ENCODE measurements around the gene BRPF1. TPM values are rescaled to one million over a fixed set of nuclear protein-coding genes. Genes with fewer than 3 reads are reported as not detected.
"Not testable (repeated sequence)": the region's sequence is repeated elsewhere in the genome, so short reads cannot be mapped to it uniquely, and the experiment has no call there.

Gene BRPF1
- total RNA-seq, 2 donors from 2014 or later, result 14.0 to 15.9 TPM

DNA sequence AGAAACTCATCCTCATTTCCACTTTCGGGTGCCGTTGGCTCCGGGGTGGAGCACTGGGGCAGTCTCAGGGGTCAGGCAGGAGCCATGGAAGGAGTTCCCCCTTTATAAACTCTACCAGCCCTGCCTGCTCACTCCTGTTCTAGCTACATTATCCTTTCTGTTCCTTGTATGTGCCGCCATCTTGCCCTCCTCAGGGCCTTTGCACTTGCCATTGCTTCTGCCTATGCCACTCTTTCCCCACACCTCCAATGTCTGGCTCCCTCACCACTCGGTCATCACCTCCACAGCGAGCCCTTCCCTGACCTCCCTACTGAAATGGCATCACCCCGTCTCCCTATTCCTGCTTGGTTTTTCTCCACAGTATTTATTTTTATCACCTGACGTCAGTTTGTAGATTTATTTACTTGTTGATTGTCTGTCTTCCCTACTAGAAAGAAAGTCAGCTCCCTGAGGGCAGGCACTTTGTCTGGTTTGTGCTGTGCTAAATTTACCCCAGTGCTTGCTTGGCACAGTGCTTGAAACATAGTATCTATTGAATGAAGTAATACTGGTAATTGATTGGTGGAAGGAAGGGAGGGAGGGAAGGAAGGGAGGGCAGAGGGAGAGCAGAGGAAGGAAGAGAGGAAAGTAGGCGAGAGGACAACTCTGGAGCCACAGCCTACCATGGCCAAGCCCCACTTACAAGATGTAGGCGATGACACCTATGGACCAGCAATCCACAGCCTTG is 29.4 kb downstream of the BRPF1 start:
- ATAC-seq (no peak), DNase-seq (no peak)
- intact Hi-C loops (cut with DNase I, micrococcal nuclease), result no loop called here

DNA sequence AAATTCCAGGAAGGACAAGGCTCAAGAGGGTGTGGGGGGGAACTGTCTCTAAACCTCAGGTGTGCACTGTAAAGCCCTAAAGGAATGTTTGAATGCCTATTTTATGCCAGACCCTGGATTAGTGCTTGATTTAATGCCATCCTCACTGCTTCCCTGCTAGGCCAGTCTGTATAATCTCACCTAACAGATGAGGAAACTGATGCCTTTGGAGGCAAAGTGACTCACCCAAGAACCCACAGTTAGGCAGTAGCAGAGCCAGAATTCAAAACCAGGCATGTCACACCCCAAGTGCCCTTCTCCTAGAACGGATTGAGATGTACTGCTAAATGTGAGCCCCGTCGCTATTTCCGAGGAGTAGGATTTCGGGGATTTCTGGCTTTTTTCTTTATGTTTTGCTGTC is 30.4 kb downstream of the BRPF1 start:
- DNase-seq (no peak), ATAC-seq (no peak)
- intact Hi-C loops (cut with DNase I, micrococcal nuclease), result no loop called here

DNA sequence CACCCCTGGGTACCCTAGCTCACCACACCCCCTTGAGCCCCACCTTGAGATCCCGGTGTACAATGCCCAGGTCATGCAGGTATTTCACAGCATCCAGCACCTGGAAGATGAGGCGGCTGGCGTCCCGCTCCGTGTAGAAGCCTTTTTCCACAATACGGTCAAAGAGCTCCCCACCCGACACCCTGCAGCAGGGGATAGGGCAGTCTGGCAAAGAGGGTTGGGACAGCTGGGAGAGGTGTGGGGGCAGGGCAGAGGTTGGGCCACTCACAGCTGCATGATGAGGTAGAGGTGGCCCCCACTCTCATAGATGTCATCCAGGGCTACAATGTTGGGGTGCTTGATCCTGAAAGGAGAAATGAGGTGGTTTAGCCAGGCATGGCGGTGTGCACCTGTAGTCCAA is 31.3 kb downstream of the BRPF1 start:
- no peak for DNase-seq
- intact Hi-C loops (cut with DNase I, micrococcal nuclease), result no loop called here
- no peak for ATAC-seq

DNA sequence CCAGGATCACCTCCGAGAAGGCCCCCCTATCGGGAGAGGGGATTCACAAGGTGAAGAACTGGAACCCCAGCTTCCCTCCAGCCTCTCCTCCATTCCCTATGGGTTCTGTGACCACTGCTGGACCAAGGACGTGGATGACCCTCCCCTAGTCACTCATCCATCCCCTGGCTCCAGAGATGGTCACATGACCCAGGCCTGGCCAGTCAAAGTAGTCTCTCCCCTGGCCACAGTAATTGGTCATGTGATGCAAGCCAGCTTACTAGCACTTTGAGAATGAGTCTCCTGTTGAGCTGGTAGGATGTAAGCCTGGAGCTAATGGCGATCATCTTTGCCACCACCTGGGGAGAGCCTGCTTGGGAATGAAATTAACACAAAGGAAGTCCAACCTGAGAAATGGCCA is 34.3 kb downstream of the BRPF1 start:
- no peak for ATAC-seq
- DNase-seq, result no peak
- intact Hi-C loops (cut with DNase I, micrococcal nuclease), result no loop called here

DNA sequence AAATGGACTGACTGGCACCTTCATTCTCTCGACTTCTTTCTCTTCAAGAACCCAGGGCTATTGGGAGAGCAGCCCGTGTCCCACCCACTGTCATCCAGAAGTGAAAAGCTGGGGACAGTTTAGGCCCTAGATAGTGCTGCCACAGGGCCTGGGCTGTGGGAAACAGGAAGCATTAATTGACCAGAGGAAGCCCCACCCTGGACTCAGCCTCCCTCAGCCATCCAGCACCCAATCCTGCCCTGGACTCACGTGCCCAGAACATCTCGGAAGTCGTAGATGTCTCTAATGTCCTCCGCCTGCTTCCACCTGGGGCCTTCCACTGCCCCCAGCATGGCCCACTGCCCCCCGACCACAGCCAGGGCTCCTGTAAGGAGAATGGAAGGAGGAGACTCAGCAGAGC is 35.9 kb downstream of the BRPF1 start:
- DNase-seq (no peak), ATAC-seq (no peak)
- intact Hi-C loops (cut with DNase I, micrococcal nuclease), result no loop called here

DNA sequence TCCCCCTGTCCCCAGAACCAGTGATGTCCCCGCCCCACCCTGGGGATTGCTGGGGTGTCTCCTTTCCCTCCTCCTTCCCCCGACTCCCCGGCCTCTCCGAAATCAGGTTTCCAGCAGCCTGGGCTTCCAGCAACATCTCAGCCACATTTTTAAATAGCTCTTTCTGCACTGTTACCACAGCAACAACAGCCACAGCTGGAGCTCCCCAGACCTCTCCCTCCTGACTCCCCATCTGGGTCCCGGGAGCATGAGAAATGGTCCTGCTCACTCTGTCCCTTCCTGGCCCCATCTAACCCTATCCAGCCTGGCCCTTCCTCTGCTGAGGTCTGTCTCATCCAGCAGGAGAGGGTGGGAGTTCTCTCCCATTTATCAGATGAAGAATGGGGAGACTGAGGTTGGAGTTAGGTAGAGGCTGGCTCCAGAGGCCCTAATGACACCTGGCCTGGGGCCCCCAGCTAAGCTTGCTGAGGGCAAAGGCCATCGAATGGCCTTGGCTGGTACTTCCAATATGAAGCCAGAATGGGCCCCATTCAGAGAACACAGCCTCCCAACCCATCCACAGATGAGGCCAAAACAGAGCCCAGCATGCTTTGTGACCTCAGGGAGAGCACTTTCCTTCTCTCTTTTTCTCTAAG is 36.7 kb downstream of the BRPF1 start:
- DNase-seq (no peak), ATAC-seq (no peak)
- intact Hi-C loops (cut with DNase I, micrococcal nuclease), result no loop called here

DNA sequence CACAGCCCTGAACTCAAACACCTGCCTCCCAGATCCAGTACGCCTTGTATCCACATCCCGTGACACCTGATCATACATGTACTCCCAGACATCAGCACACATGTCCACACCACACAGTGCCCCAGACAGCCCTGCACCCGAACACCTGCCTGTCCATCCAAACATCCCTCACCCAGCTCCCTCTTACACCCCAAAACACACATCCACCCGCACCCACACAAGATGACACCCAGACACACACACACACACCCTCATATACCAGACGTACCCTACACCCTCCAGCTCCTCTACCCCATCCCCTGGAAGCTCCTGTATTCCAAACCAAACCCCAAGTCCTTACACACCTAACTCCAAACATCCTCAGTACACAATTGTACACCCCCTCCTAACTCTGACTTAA is 37.5 kb downstream of the BRPF1 start:
- intact Hi-C loops (cut with DNase I, micrococcal nuclease), result no loop called here
- no peak for DNase-seq
- ATAC-seq, result no peak

DNA sequence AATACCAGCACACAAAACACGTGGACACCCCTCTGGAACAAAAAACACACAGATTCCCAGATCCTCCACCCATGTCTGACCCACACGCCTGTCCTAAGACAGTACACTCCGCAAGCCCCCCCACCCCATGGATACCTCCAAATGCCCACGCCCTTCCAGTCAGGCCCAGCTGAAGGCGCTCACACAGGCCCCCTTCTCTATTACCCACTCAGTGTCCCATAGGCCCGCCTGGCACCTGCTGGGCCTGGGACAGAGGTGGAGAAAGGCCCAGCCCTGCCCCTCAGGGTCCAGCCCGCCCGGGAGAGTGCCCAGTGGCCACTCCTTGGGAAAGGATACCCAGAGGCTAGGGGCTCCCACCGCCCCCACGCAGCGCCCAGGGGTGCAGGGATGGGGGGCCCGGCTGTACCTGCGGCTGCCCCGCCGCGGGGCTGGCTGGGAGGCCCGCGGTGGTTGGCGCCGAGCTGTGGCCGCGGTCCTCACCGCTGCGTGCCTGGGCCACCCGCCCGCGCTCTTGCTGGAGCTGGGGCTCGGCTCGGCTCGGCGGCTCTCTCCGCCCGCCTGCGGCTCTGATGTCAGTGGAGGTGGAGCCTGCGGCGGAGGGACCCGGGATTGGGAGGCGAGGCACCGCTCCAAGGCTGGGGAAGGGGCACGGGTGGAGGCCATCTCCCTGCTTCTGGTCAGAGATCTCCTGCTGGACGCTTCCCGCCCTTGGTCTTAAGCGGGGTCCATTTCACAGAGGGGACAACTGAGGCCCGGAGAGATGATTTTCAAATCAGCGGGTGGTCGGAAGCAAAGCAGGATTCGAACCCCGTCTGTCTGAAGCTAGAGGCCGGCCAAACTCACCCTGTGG is 38.1 kb downstream of the BRPF1 start, which contains the start of gene CAMK1:
Gene CAMK1 (minus strand): TSS at position 522 of the 850 bp plus-strand sequence. CDS start 2,198 bp downstream, outside the sequence.
- intact Hi-C loops (cut with DNase I, micrococcal nuclease), result no loop called here
- DNase-seq, result peak; percentile 77 to 87
- ATAC-seq, result peak; percentile 93

DNA sequence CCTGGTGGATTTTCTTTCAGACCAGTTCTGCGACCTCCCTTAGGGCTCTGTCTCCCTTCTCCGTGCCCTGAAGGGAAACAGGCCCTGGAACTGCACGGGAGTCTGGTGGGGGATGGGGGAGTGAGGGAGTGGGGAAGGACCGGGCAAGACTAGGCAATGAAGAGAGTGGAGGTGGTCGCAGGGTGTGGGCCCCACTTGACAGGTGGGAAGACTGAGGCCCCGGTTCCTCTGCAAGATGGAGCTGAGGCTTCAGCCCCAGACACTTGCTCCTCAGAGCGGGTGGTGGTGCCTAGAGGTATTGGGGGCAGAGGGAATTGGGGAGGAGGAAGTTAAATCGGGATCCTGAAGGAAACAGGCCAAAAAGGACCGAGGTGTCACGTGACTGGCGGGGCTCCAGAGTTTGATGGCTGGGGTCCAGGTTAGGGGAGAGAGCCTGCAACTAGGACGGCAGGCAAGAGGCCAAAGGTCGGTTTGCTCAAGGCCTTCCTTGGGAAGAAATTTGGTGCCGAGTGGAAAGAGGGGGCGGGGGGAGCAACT is 38.8 kb downstream of the BRPF1 start:
- DNase-seq (peak; percentile 85 to 86), ATAC-seq (peak; percentile 37)
- intact Hi-C loops (cut with DNase I, micrococcal nuclease), result no loop called here

DNA sequence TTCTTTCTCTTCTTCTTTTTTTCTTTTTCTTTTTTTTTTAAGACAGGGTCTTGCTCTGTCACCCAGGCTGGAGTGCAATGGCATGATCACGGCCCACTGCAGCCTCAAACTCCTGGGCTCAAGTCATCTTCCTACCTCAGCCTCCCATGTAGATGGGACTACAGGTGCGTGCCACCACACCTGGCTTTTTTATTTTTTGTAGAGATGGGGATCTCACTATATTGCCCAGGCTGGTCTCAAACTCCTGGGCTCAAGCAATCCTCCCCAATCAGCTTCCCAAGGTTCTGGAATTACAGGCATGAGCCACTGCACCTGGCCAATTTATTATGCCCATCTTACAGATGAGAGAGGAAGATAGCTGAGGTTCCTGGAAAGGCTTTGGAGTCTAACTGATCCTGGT is 39.5 kb downstream of the BRPF1 start:
- DNase-seq; ATAC-seq; intact Hi-C loops (cut with DNase I, micrococcal nuclease): not testable (repeated sequence)

DNA sequence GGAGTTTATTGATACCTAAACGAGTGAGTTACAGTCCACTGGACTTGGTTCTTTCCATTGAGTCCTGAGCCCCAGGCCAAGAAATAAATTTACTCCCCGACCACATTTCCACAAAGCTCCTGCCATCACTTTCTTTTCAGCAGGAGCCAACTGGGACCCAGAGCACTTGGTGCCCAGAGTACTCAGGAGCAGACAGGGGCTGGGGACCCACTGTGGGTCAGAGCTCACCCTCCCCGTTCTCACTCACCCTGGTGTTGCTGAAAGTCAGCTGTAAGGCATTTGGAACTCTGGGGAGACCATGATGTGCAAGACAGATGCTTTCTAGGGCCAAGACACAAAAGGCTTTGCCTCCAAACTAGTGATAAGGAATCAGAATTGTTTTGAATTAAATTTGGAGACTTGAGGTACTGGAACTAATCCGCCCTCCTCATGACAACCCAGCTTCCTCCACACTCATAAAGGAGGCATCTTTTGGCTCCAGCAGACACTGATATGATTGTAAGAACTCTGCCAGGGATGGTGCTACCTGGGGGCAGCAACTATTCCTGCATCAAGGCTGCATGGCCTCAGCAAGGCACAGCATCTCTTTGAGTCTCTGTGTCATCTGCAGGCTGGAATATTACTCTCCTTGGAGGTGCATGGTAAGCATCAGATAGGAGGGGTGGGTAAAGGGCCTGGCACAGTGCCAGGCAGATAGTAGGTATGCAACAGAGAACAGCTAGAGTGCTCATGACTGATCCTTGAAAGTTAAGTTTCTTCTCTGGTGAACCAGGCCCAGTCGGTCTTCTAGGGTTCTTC is 45.6 kb downstream of the BRPF1 start:
- intact Hi-C loops (cut with DNase I, micrococcal nuclease), result no loop called here
- no peak for ATAC-seq
- DNase-seq, result no peak

DNA sequence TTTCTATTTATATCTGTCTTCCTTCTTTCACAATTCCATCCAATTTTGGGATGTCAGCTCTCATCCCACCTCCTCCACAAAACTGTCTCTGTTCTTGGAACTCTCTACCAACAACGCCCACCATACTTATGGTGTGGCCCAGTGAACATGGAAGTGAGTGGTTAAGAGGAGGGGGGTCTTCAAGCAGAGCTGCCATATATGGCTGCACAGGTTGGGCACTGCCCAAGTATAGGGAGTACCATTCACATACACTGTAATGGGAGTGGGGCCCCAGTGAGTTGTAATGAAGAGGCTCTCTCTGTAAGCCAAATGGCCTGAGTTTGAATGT is 46.1 kb downstream of the BRPF1 start:
- ATAC-seq (no peak), DNase-seq (no peak)
- intact Hi-C loops (cut with DNase I, micrococcal nuclease), result no loop called here

DNA sequence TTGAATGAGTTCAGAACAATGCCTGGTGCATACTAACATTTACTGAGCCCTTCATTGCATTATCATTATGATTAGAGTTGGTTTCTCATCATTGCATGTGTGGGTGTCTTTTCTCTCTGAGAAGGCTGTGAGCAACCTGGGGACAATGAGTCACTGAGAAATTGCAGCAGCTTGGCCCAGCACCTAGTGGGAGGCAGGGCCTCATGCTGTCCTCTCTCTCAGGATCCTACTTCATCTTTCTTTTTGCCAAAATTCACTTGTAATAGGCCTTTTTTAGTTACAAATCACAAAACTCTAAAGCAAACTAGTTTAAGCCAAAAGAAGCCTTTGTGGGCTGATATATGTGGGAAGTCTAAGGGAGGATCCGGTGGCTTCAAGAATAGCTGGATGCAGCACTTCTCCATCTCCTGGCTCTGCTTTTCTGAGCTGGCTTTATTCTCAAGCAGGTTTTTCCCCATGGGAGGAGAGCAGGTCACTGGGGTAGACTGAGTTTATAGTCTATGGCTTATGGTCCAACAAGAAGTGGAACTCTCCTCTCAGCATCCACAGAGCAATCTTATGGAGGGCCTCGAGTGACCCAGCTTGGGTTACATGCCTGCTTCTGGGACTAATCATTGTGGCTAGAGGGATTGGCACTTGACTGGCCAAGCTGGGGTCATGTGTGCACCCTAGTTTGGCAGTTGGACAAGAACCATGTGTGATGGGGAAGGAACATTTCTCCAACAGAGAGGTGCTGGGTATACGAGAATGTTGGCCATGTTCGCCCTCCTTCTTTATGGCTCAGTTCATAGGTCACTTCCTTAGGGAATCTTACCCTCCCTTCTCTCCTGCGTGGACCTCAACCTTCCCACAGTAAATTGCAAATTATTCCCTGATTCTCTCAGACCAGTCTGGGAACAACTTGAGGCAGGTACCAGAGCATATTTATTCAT is 46.9 kb downstream of the BRPF1 start:
- intact Hi-C loops (cut with DNase I, micrococcal nuclease), result no loop called here
- DNase-seq (no peak), ATAC-seq (peak; percentile 84)

DNA sequence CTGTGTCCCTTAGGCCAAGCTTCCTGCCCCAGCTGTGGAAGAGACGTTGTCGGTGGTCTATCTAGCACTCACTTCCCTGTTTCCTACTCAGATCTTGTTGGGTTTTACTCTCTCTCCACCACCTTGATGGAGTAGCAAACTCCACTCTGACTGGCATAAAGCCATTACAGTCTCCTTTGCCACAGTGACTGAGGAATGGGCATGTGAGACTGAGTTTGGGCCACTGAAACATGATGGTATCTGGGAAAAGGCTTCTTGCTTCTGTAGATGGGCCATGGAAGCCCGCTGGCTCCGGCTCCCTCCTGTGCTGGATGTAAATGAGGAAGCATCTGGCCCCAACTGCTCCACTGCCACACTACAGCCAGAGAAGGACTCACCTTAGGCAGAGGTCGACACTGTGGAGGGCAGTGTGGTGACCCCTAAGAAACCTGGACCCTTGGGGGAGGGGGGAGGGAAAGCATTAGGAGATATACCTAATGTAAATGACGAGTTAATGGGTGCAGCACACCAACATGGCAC is 47.6 kb downstream of the BRPF1 start:
- DNase-seq, result no peak
- ATAC-seq, result no peak
- intact Hi-C loops (cut with DNase I, micrococcal nuclease), result no loop called here

DNA sequence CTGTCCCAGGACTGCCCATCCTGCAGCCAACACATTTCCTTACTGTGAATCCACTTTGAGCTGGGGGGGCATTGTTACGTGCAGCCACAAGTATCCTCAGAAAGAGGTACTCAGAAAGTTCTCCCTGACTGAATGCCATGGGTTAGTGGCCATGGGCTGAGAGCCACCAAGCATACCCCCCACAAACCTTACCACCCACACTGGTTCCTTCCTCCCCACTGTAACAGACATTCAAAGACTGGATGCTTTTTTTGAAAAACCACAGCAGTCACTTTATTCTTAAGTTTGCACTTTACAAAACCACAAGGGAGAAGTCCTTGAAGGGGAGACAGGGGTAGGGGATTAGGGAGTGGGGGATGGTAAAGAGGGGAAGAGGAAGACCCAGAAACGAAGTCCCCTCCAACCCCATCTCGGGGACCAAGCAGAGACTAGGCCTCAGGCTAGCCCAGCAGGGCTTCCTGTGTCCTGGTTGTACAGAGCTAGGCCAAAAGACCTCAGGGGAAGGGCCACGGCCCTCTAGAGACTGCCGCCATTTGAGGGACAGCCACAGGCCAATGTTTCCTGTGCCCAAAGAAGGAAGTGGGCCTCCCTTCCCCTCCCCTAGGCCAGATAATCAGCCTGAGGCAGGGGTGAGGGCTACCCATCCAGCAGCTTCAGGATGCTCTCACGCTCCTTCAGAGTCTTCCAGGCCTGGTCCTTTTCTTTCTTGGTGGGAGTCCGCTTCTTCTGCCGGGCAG is 48.4 kb downstream of the BRPF1 start:
- ATAC-seq (peak; percentile 24), DNase-seq (peak in 1 of 2 donors; percentile 28)
- intact Hi-C loops (cut with DNase I, micrococcal nuclease), result no loop called here

DNA sequence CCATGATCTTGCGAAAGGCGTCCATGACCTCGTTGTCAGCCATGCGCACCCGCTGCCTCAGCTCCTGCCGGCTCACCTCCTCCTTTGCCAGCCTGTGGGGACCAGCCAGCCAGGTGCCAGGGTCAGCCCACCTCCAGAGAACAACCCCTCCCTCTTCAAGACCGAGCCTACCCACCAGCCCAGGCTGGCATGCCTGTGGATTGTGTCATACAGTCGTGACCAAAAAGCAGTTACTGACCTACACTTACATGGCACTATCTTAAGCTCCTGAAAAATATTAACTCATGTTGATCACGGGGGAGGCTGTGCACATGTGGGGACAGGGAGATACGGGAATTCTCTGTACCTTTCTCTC is 48.9 kb downstream of the BRPF1 start:
- ATAC-seq, result no peak
- intact Hi-C loops (cut with DNase I, micrococcal nuclease), result no loop called here
- no peak for DNase-seq

DNA sequence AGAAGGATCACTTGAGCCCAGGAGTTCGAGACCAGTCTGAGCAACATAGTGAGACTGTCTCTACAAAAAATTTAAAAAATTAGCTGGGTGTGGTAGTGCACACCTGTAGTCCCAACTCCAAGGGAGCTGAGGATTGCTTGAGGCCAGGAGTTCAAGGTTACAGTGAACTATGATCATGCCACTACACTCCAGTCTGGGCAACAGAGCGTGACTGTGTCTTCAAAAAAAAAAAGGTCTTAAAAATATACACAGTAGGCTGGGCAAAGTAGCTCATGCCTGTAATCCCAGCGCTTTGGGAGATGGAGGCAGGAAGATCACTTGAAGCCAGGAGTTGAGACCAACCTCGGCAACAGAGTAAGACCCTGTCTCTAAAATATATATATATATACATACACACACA is 49.4 kb downstream of the BRPF1 start:
- ATAC-seq (no peak), DNase-seq (no peak)
- intact Hi-C loops (cut with DNase I, micrococcal nuclease), result no loop called here

Measured in left colon (tissue), 2 donors.